Embryonic facial prominence (tissue), 1 donor: ENCODE results near the gene IGFBP7.

Source experiments
- DNase-seq: peaks from one replicate; pipeline ENCODE4 v3.0.0-alpha.2; 2016; ENCODE audit errors: extremely low spot score

IGFBP7 gene

DNA sequence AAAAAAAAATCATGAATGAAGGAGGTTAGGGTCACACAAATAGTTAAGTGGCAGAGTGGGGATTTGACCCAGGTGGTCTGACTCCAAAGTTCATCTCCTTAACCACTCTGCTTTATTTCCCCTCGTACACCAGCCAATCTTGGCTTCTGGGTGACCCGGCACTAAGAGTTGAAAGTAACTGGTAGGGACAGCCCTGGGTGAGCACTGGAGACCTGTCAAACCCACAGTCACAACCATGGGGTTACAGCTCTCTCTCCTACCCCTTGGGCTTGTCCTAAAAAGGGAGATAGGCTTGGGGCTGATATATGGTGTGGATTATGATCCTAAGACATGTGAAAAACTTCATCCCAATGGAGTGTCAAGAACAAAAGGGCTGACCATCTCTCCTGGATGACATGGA lies 12.5 kb downstream of the IGFBP7 start:
- DNase-seq: no peak

DNA sequence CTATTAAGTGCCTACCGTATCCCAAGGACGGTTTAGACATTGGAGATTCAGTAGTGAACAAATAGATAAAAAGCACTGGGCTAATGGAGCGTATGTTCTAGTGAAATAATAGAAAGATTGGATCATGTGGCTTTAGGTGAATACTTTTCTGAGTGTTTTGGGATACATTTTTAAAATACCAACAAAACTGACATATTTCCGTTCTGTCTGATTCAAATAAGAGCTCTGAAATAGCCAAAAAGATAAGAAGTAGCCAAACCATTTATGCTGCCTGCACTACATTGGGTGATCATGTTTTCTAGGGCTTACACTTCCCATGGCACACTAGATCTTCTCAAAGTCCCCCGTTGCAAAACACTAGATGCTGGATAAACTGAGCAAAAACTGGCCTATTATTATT lies 14.2 kb downstream of the IGFBP7 start:
- DNase-seq: no peak

DNA sequence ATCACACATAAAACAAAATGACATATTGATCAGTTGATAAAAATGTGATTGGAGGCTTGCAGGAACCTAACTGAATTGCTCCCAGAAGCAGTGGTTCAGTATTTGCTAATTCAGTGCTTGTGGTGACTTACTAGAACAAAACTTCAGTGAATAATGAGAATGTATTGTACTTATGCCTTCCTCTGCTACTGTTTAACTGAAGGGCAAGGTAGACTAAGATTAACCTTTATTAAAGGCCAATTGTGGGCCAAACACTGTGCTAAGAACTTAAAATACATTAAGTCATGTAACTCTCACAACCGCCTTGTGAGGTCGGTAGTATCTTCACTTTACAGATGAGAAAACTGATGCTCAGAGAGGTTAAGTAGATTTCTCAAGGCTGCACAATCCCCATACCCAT lies 14.9 kb downstream of the IGFBP7 start:
- DNase-seq: no peak

DNA sequence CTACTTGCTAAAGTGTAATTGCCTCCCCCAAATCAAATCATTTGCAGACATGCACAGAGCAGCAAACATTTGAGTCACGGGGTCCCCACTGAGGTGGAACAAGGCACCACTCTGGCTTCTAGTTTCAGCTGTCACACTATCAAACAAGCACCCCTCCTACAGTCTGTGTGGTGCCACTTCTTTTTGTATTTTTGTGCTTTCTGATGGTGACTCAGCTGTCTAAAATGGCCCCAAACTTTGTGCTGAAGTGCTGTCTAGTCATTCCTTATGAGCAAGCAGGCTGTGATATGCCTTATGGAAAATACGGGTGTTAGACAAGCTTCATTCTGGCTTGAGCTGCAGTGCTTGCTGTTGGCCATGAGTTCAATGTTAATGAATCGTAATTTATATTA lies 15.4 kb downstream of the IGFBP7 start:
- no peak for DNase-seq

DNA sequence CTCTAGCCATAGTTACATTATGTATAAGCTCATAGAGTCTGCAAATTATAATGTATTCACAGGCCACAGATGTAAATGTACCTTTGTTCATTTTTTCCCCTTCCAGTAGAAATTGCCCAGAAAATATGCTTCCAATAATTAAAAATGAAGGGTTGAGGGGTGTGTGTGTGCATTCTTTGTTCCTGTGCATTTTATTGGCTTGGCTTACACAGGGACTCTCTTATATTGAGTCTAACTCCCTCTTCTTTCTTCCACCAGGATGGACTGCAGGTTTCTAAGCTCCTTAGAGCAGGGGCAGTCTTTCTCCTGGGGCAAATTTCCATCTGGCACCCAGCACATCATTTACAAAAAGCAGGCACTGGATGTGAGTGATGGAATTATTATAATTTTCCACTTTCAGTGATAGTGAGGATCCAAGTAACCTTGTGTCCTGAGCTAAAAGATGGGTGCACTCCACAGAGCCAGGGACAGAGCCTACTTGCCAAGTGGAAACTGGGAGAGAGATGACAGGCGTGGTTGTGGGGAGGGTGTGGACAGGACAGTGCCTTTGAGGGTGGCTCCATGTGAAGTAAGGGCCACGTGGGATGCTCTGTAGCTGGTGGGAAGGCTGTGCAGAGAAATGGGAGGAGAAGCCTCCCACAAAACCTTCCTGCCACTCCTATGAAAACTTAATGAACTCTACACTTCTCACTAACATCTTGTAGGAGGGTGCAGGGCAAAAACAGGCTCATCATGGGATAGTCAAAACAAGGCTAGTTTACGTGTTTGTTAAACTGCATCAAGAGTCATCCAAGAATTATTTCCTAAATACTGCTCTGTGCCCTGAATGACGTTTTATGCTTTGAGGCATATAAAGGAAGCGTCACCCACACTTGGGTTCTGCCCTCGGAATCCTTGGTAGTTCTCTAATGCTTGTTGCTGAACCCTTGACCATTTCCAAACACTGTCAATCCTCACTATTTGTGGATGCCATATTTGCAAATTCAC lies 16.0 kb downstream of the IGFBP7 start:
- no peak for DNase-seq

DNA sequence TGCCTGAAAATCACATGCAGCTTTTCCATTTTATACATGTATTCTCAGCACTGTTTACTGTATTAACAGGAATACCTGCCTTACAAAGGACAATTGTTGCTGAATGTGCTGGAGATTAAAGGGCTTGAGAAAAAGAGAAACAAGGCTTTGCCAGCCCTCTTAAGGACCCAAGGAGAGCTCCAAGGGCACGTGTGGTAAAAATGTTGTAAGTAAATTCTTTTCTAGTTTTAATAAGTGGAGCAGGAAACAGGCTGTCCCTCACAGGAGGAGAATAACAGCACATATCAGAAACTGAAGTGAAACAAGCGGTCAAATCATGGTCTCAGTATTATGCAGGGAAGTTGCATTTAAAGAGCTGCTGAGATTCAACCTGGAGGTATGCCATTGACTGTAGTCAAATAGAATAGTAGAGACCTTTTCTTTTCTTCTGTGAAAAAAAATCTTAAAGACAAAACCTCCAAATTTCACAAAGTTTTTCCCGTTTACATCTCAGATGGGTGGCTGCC lies 18.5 kb downstream of the IGFBP7 start:
- DNase-seq: no peak

DNA sequence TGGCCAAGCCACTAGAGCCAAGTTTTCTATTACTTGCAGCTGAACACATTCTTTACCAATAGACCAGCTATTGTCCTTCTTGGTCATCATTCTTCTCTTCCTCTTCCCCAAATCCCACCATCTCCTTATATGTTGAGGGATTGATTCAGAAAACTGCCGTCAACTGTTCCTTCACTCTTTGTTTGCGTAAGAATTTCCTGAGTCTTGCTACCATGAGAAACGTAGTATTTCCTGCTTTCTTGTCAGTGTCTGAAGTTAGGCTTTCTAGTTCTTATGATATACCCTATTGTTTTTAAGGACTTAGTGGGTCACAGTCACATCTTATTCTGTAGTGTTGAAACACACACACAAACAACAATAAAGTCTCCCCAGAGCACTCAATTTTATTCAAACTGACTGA lies 20.1 kb downstream of the IGFBP7 start:
- no peak for DNase-seq

DNA sequence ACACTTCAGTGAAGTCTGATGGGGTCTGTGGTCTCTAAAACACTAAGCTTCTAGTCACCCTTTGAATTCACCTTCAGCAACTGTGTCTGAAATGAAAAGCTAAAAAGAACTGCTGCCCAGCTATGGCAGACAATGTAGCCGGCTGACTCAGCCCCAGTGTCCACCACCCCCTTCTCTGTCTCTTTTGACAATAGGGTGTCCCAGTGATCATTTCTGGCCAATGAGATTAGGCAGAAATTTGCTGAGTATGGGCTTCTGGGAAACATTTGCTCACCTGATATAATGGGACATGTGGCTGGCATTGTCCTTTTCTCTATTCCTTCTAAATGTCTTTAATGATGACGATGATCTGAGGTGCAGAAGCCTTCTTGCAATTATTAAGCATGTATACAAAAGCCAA lies 20.6 kb downstream of the IGFBP7 start:
- DNase-seq: no peak

DNA sequence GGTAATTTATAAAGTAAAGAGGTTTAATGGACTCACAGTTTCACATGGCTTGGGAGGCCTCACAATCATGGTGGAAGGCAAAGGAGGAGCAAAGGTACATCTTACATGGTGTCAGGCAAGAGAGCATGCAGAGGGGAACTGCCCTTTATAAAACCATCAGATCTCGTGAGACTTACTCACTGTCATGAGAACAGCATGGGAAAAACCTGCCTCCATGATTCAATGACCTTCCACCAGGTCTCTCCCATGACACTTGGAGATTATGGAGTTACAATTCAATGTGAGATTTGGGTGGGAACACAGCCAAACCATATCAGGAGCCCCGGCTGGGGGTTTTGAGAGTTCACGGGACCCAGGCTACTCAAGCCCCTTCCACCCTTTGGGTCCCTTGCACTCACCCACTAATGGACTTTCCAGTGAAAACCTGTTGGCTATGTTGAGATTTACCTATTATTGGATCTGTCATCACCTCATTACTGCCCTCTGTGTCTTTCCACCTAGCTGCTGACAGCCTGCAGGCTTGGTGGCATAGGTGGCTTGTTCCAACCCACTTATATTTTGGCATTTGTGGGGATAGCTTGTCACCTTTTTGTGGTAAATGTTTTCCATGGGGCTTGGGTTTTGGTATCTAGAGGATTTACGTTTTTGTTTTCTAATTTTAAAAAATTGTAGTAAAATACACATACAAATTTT lies 24.0 kb downstream of the IGFBP7 start:
- DNase-seq: no peak

DNA sequence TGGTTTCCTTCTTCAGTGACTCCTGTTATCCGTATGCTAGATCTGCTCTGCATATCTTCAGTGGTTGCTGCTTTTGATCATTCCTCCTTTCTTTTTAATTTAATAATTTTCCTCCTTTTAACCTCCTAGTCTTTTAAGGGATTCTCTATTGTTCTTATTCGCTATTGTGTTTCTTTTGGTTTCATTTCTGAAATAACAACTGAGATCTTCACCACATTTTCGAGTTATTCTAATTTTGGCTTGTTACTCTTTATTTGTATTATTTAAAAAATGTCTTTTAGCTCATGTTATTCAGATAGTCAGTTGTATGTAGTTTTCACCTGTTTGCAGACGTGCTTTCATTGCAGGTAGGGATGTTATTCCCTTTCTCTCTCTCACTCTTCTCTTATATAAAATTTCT lies 24.9 kb downstream of the IGFBP7 start:
- DNase-seq: no peak

DNA sequence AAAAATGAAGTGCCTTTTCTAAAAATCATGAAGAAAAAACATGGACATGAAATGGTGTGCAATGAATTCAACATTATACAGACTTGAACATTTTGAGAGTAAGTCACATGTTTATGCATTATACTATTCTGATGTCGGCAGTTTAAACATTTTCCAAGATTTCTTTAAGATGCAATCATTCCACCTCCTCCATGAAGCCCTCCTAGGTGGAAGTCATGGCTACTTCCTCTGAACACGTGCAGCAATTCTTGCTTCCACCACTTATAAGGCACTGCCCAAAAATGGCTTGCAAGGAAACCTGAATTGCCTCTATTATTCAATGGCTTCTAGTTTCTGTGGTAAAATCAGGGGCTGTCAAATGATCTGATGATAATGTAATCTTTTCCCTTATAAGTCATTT lies 25.8 kb downstream of the IGFBP7 start:
- DNase-seq: no peak

DNA sequence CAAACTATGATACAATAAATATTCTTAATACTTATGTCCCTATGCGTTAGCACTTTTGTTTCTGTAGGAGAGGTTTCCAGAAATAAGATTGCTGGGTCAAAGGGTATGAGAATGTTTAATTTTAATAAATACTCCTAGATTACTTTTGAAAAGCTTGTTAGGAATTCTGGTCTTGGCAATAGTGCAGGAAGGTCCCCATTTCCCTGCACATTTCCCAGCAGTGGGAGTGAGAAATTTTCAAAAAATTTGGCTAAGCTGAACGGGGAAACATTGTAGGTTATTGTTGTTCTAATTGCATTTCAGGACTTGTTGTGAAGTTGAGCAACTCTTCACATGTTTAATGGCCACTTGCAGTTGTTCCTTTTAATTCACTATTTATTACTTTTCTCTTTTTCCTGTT lies 27.1 kb downstream of the IGFBP7 start:
- no peak for DNase-seq

DNA sequence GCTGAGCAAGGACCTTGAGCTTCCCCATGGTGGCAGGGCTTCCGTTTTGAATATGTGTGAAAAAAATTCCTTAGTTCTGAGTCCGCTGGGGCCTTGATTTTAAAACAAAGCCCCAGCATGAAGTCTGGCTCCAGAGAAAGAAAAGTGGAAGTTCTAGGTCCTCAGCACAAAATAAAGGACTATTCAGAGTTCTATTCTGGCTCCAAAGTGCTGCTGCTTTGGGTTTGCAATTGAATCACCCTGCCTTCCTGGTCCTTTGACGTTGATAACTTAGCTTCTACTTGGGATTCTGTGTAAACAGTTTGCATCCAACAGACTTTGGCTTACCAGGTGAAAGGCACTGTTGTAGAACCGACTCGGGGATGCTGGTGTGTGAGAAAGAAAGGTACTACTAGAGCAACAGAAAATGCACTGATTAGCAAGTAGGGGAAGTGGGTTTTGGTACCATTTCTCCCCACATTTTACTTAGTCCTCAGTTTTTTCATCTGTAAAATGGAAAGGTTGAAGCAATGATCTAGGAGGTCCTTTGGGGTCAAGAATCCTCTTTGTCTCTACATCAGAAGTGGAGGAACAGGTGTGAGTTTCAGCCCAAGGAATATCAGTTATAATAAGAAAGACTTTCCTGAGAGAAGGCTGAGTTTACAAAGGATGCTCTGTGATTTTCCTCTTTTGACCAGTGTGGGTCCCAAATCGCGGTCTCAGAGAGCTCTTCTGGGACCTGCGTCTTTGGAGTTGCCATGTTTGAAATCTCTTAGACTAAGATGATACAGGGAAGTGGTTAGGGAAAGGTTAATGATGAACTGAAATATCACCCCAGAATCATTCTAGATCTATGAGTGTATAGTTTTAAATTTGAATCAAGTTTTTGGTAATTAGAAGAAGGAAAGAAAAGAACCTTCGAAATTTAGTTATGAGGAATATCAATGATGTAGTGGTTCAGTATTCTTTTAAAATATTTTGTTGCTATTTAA lies 28.2 kb downstream of the IGFBP7 start:
- DNase-seq: no peak

DNA sequence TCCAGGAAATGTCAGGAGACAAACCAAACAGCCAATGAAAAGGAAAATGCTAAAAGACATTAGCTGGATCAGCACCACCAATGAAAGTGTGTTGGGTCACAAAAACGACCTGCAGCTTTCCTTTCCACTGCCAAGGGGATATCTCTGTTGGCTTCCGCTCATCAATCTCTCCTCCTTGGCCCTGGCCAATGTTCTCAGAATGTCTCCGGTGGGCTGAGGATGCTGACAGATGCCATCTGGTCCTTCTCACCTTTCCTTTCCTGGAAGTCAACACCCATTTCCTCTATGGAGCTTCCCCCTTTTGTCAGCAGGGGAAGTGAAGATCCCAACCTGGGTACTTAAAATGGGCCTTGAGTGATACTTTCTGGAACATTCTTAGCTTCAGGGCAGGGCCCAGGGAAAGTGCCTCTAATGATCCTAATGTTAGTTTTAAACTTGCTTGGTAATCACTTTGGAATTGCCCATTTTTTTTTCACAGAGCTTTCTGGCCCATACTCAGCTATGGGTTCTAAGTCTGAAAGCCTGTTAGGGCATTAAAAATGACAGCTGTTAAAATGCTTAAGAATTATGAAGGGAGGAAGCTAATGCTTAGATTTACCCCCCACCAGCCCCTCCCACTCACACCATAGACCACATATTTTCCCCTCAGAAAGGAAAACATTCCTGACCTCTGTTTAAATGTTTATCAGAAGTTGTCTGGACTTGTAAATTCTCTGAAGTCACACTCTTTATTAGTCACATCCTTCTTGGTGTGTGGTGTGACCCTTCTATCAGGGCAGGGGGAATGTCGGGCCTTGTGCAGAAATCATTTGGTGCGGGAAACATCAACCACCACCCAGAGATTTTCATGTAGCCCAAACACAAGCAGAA lies 29.2 kb downstream of the IGFBP7 start:
- DNase-seq: no peak

DNA sequence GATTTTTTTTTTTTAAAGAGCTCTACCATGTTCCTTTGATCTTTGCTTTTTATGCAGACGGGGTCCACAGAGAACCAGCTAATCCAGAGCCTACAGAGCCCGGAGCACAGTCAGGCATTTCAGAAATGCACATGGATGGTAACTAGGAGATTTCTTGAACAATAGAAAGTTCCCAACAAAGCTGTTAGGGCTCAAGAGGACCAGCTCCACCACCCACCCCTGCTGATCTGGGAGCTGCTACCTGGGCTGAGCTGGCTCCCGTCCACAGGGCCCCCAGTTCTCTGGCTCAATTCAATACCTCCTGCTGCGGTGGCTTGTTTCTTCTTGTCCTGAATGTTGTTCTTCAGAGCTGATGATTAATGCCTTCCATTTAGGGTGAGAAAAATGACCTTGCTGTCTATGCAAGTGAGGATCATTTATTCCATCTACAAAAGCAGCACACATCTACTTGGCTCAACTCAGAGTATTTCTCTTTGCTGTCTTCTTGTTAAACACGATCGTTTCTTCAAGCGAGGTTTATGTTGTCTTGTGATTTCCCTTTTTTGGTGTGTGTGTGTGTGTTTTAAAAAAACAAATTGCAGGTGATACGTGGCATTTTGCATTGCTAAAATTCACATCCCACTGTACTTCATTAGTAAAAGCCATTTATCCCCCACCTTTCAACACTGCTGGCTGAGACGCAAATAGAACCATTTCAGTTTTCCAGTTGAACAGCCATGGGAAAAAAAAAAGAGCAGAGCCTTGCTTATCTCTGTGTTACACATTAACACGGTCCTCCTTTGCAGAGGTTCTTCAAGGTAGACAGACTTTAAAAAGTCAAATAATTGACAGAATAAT lies 31.3 kb downstream of the IGFBP7 start:
- no peak for DNase-seq

DNA sequence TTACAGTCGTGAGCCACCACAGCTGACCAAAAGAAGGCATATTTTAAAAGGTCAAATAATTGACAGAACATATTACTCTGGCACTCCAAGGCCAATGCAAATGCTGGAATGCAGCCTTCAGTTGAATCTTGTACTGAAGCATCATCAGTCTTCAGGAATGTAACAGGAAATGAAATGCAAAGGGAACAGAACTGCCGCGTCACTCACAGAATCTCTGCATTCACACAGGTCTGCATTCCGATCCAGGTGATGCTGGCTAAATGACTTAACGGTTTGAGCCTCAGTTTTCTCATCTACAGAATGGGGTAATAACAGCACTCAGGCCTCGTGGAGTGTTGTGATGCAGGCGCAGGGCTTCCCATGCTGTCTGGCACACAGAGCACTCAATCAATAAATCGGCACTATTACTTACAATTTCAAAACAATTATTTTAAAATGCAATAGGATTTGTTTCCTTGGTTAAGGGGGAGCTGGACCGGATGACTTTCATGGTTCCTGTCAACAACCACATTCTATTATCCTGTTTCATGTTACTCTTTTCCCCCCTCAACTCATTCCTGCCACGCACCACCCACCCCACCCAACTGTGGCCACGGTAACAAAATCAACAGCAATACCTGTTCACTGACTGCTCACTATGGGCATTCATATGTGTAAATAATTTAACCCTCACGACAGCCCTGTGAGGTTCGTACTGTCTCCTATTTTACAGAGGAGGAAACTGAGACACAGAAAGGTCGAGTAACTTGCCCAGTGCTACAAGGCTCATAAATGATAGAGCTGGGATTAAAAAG lies 32.4 kb downstream of the IGFBP7 start:
- no peak for DNase-seq

DNA sequence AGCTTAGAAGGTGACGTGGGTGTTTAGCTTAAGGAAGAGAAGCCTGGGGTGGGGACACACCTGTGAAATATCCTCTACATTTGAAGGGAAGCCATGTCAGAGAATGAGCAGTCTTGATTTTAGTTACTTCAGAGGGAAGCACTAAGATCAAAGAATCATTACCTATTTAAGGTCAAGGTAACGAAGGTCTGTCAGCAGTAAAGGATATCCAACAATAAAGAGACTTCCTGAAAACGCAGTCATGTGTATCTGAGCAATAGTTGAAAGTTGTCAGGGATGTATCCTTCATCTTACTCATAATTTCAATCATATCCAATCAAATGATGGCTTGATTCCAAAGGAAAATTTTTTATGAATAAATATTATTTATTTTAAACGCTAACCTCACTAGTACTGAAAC lies 33.5 kb downstream of the IGFBP7 start:
- DNase-seq: no peak

DNA sequence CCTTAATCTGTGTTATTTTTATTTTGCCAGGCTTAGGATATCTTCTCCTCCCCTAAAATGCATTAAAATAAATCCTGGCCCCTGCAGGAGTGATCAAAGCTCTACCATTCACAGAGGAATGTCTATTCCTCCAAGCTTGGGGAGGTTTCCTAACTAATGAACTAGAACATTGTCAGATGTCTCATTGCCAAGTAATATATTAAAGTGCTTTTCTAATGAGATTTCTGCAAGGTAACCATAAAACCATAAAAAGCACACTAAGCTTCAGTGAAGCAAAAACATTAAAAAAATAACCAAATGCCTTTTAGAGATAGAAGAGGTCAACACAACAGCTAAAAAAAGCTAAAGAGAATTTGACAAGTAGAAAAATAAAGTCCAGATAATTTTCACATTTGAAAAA lies 34.8 kb downstream of the IGFBP7 start:
- DNase-seq: no peak

DNA sequence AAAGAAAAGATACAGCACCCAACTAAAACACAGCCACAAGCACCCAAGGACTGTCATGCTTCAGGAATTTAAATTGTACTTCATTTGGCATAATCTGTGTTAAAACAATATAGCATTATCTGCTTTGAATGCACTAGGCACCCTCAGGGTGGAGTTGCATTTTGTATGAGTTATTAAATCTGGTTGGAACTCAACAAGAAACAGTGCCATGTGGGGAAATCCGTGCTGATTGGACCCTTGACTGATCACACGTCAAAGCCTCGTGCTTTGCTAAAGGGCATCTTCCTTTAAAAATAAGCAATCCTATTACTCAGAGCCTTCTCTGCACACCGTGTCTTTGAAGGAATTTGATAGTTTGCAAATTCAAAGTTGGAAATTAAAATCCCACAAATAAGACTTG lies 35.4 kb downstream of the IGFBP7 start:
- no peak for DNase-seq
